HEK293T (cell line): Measurements from ENCODE around the gene RHEX.

Experiments used
- CTCF ChIA-PET: fragments of 350-600 bp; formaldehyde crosslinking; extraction: SDS; loops from one replicate; lab custom pipeline; 2021; ENCODE audit warnings: antibody characterized with exemption, inconsistent platforms; lab: Yijun Ruan, JAX
- POLR2A ChIA-PET: fragments of 350-600 bp; formaldehyde crosslinking; extraction: SDS; loops from one replicate; lab custom pipeline; 2020; ENCODE audit warnings: antibody characterized with exemption, inconsistent platforms; lab: Yijun Ruan, JAX
- DNase-seq: peaks from one replicate; pipeline ENCODE4 v3.0.0; 2012; ENCODE audit warnings: mixed read lengths; ENCODE audit errors: extremely low spot score
- ARNT ChIP-seq: fragments of 450-650 bp; IDR thresholded peaks from 2 replicates; pipeline ENCODE4 v1.6.1; 2017; ENCODE audit warnings: mild to moderate bottlenecking
- BHLHE40 ChIP-seq: fragments of 450-650 bp; IDR thresholded peaks from 2 replicates; pipeline ENCODE4 v1.6.1; 2016; ENCODE audit warnings: mild to moderate bottlenecking, moderate library complexity, borderline replicate concordance
- CTBP1 ChIP-seq: fragments of 450-650 bp; IDR thresholded peaks from 2 replicates; pipeline ENCODE4 v1.6.1; 2016; ENCODE audit warnings: borderline replicate concordance
- ELF4 ChIP-seq: fragments of 450-650 bp; IDR thresholded peaks from 2 replicates; pipeline ENCODE4 v1.6.1; 2017; ENCODE audit warnings: antibody characterized with exemption
- FOXA1 ChIP-seq: fragments of 450-650 bp; IDR thresholded peaks from 2 replicates; pipeline ENCODE4 v1.6.1; 2016; ENCODE audit warnings: mild to moderate bottlenecking
- FOXK2 ChIP-seq: fragments of 450-650 bp; IDR thresholded peaks from 2 replicates; pipeline ENCODE4 v1.6.1; 2016; ENCODE audit warnings: mild to moderate bottlenecking
- FOXM1 ChIP-seq: fragments of 450-650 bp; IDR thresholded peaks from 2 replicates; pipeline ENCODE4 v1.6.1; 2017; ENCODE audit warnings: mild to moderate bottlenecking, borderline replicate concordance
- HDGF ChIP-seq: fragments of 450-650 bp; IDR thresholded peaks from 2 replicates; pipeline ENCODE4 v1.6.1; 2017; ENCODE audit warnings: antibody characterized with exemption, borderline replicate concordance
- L3MBTL2 ChIP-seq: fragments of 450-650 bp; conservative IDR thresholded peaks from 2 replicates; pipeline ENCODE4 v1.6.1; 2016; ENCODE audit warnings: mild to moderate bottlenecking
- LEF1 ChIP-seq: fragments of 450-650 bp; IDR thresholded peaks from 2 replicates; pipeline ENCODE4 v1.6.1; 2017; ENCODE audit warnings: mild to moderate bottlenecking, borderline replicate concordance
- NFRKB ChIP-seq: fragments of 450-650 bp; IDR thresholded peaks from 2 replicates; pipeline ENCODE4 v1.6.1; 2016; ENCODE audit warnings: mild to moderate bottlenecking, moderate library complexity
- PKNOX1 ChIP-seq: fragments of 450-650 bp; IDR thresholded peaks from 2 replicates; pipeline ENCODE4 v1.6.1; 2016
- SP1 ChIP-seq: fragments of 450-650 bp; IDR thresholded peaks from 2 replicates; pipeline ENCODE4 v1.6.1; 2017
- SUZ12 ChIP-seq: fragments of 450-650 bp; IDR thresholded peaks from 2 replicates; pipeline ENCODE4 v1.6.1; 2016; ENCODE audit warnings: mild to moderate bottlenecking
- TARDBP ChIP-seq: fragments of 450-650 bp; IDR thresholded peaks from 2 replicates; pipeline ENCODE4 v1.6.1; 2016
- ZNF384 ChIP-seq: fragments of 450-650 bp; IDR thresholded peaks from 2 replicates; pipeline ENCODE4 v1.6.1; 2016

The RHEX gene

GRCh38 chr1:206117151-206117948 is 64.4 kb downstream of the RHEX start, which contains the start of gene AVPR1B:
TSS of gene AVPR1B (minus strand) at chr1:206117388. CDS start at chr1:206116890, 498 bp downstream.
- CTCF ChIA-PET: interaction anchor here (0.6 kb wide), 1 partner anchor 209 kb away, joined by 3 read pairs; no protein-coding TSS in a partner anchor
- no peak for TF ChIP-seq ZNF384
- no peak for TF ChIP-seq HDGF
- peak; percentile 9; the same call in 1 of the 2 replicates for TF ChIP-seq L3MBTL2
- TF ChIP-seq PKNOX1: no peak
- no peak for TF ChIP-seq SP1
- TF ChIP-seq FOXM1: no peak
- TF ChIP-seq BHLHE40: no peak
- no peak for TF ChIP-seq FOXA1
- no peak for TF ChIP-seq NFRKB
- peak; percentile 77 for DNase-seq
- POLR2A ChIA-PET: no interaction called here

- CTCF ChIA-PET: no interaction called here
- no peak for DNase-seq
- POLR2A ChIA-PET: no interaction called here
- TF ChIP-seq SUZ12 (no peak), SP1 (no peak), CTBP1 (no peak), HDGF (no peak), FOXA1 (no peak), ARNT (no peak)
Measured at GRCh38 chr1:206120406-206120805, 67.4 kb downstream of the RHEX start.

- no peak for DNase-seq
- CTCF ChIA-PET: no interaction called here
- POLR2A ChIA-PET: no interaction called here
- no peak for TF ChIP-seq NFRKB
- no peak for TF ChIP-seq PKNOX1
- TF ChIP-seq FOXA1: no peak
- TF ChIP-seq ELF4: no peak
- TF ChIP-seq FOXK2: no peak
- TF ChIP-seq BHLHE40: no peak
- TF ChIP-seq SP1: no peak
- TF ChIP-seq HDGF: no peak
- no peak for TF ChIP-seq ARNT
- no peak for TF ChIP-seq CTBP1
Measured at GRCh38 chr1:206121269-206121668, 68.3 kb downstream of the RHEX start.

GRCh38 chr1:206122686-206123085 is 69.7 kb downstream of the RHEX start:
- POLR2A ChIA-PET: no interaction called here
- no peak for DNase-seq
- CTCF ChIA-PET: no interaction called here

GRCh38 chr1:206125346-206125745 is 72.4 kb downstream of the RHEX start:
- no peak for DNase-seq
- TF ChIP-seq FOXK2 (no peak), ARNT (no peak), SUZ12 (no peak), LEF1 (no peak), PKNOX1 (no peak), ELF4 (no peak), HDGF (no peak), FOXM1 (no peak), SP1 (no peak), NFRKB (no peak), BHLHE40 (no peak), L3MBTL2 (no peak)
- ChIA-PET POLR2A (no interaction called here), CTCF (no interaction called here)

More at GRCh38 chr1:206122686-206123085, 69.7 kb downstream of the RHEX start:
- TF ChIP-seq BHLHE40 (no peak), CTBP1 (no peak), PKNOX1 (no peak), FOXA1 (no peak), TARDBP (no peak), LEF1 (no peak)

GRCh38 chr1:206127336-206127735 is 74.4 kb downstream of the RHEX start:
- ChIA-PET POLR2A (no interaction called here), CTCF (no interaction called here)
- TF ChIP-seq SP1 (no peak), L3MBTL2 (no peak), ZNF384 (no peak), BHLHE40 (no peak), TARDBP (no peak), PKNOX1 (no peak), ARNT (no peak), LEF1 (no peak), FOXK2 (no peak), HDGF (no peak), NFRKB (no peak), CTBP1 (no peak), FOXA1 (no peak)
- DNase-seq: no peak
